Suprapubic skin (tissue), 4 donors: ENCODE measurements around the gene F7. TPM values are rescaled to one million over a fixed set of nuclear protein-coding genes. Genes with fewer than 3 reads are reported as not detected.

Experiments used
- DNase-seq, 2 donors: peaks; one replicate each; pipeline ENCODE4 v3.0.0-alpha.2; 2019; ENCODE audit warnings: low spot score in 2 of 2
- H3K27ac ChIP-seq: fragments of 200-600 bp; sonication (generic); one replicate; pipeline ENCODE4 v1.5.1; 2019
- H3K27me3 ChIP-seq: fragments of 200-600 bp; sonication (generic); one replicate; pipeline ENCODE4 v1.5.1; 2019
- H3K36me3 ChIP-seq: fragments of 200-600 bp; sonication (generic); one replicate; pipeline ENCODE4 v1.5.1; 2019
- H3K4me1 ChIP-seq: fragments of 200-600 bp; sonication (generic); one replicate; pipeline ENCODE4 v1.5.1; 2019
- H3K4me3 ChIP-seq: fragments of 200-600 bp; sonication (generic); one replicate; pipeline ENCODE4 v1.5.1; 2019; ENCODE audit warnings: mild to moderate bottlenecking
- H3K9me3 ChIP-seq: fragments of 200-600 bp; sonication (generic); one replicate; pipeline ENCODE4 v1.5.1; 2019
- CTCF ChIP-seq, 2 donors: fragments of 200-600 bp in 1 of 2; fragments of 450-650 bp in 1 of 2; sonication (generic) in 1 of 2; IDR thresholded peaks; one replicate each; pipeline ENCODE4 v1.5.1; 2016 to 2019; ENCODE audit warnings: antibody characterized with exemption in 2 of 2, mild to moderate bottlenecking in 1 of 2, moderate library complexity in 1 of 2
- EP300 ChIP-seq: sonication (generic); formaldehyde crosslinking; IDR thresholded peaks from one replicate; pipeline ENCODE4 v1.6.1; 2017; ENCODE audit warnings: antibody characterized with exemption
- POLR2A ChIP-seq, 2 donors: fragments of 450-650 bp; IDR thresholded peaks; one replicate each; pipeline ENCODE4 v1.6.1; 2017; ENCODE audit warnings: antibody characterized with exemption in 2 of 2, mild to moderate bottlenecking in 2 of 2, moderate library complexity in 2 of 2
- POLR2AphosphoS5 ChIP-seq, 3 donors: sonication (generic); formaldehyde crosslinking; IDR thresholded peaks; one replicate each; pipeline ENCODE4 v1.6.1; 2017; ENCODE audit warnings: antibody characterized with exemption in 3 of 3
- WGBS: methylation state at CpG from one replicate; pipeline ENCODE4 v1.1.5; 2018; 5-methylcytosine and 5-hydroxymethylcytosine counted together
- total RNA-seq, 4 donors: library from RNA; depleted of rRNA; stranded (reverse); fragments of >200 nt; gene quantifications; one replicate each; pipeline ENCODE4 v1.1.0, GENCODE V29; 2016

Gene F7
- total RNA-seq, 4 donors from 2014 or later = not detected

DNA sequence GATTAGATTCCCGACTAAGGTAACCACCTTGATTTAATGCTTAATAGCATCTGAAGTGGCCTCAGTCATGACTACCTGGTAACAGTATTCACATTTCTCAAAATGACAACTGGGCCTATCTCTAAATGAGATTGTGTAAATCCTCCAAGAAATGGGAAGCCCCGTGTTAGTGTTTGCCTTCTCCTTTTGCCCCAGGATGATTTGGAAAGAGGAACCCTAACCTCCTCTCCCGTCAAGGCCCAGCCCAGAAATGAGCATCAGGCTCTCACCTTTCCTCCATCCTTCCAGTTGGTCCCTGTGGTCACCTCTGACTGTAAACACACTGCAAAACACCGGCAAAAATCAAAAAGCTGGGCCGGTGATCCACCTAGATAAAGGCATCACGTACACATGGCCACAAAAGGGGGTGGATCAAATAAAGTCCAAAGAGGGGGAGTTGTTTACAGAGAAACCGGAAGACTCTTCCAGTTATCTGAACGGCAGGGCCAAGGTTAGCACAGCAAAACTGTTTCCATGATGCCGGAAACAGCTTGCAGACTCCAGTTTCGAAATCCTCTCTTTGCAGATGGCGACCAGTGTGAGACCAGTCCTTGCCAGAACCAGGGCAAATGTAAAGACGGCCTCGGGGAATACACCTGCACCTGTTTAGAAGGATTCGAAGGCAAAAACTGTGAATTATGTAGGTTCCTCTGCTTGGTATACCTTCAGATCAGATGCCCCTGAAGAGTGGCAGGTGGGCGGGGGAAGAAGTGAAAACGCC, 33.4 kb downstream of the F7 start:
- Histone ChIP-seq H3K36me3 (no peaks in the 10 kb centered on the region), H3K27me3 (no peaks in the 10 kb centered on the region), H3K27ac (no peak overlapping the region), H3K4me3 (no peak overlapping the region), H3K9me3 (no peaks in the 10 kb centered on the region), H3K4me1 (no peaks in the 10 kb centered on the region)
- no peak for TF ChIP-seq EP300
- TF ChIP-seq POLR2AphosphoS5 (IDR thresholded peaks at IDR 0.05) = no peak
- no peak for TF ChIP-seq CTCF (IDR thresholded peaks at IDR 0.05)
- no peak for TF ChIP-seq POLR2A (IDR thresholded peaks at IDR 0.05)
- no peak for DNase-seq
- WGBS = 77% methylated on average over 16 of the region's 16 CpGs

DNA sequence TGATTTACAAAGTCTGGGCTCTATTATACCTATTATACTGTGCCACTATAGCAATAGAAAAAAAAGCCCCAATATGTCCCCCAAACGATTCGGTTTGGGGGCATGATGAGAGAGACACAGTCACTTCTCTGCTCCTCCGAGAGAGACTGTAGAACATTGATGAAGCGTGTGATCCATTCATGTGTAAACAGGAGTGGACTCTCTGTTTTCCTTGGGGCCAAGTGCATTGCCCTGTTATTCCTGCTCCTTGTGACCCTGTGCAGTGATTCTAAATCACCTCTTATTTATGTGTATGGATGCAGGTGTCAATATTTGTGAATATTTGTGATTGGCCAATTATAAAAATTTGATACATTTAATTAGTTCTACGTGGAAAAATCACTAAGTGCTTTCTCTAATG, 34.0 kb downstream of the F7 start:
- Histone ChIP-seq H3K27me3 (no peaks in the 10 kb centered on the region), H3K36me3 (no peaks in the 10 kb centered on the region), H3K4me3 (no peak overlapping the region), H3K9me3 (no peaks in the 10 kb centered on the region), H3K27ac (no peak overlapping the region), H3K4me1 (no peaks in the 10 kb centered on the region)
- TF ChIP-seq POLR2AphosphoS5 (IDR thresholded peaks at IDR 0.05) (no peak), POLR2A (IDR thresholded peaks at IDR 0.05) (no peak), EP300 (no peak), CTCF (IDR thresholded peaks at IDR 0.05) (no peak)
- DNase-seq = no peak
- WGBS = 84% methylated on average over 5 of the region's 5 CpGs

GRCh38 chr13:113140677-113141600, 35.3 kb downstream of the F7 start:
- WGBS = 92% methylated on average over 11 of the region's 26 CpGs

GRCh38 chr13:113141601-113141970, 36.0 kb downstream of the F7 start:
- WGBS = 84% methylated on average over 14 of the region's 18 CpGs
- Histone ChIP-seq H3K27ac (no peak overlapping the region), H3K4me1 (no peaks in the 10 kb centered on the region), H3K4me3 (no peak overlapping the region), H3K36me3 (no peaks in the 10 kb centered on the region), H3K27me3 (no peaks in the 10 kb centered on the region), H3K9me3 (no peaks in the 10 kb centered on the region)
- TF ChIP-seq POLR2A (IDR thresholded peaks at IDR 0.05) (no peak), POLR2AphosphoS5 (IDR thresholded peaks at IDR 0.05) (no peak), EP300 (no peak), CTCF (IDR thresholded peaks at IDR 0.05) (no peak)
- DNase-seq = no peak

More at GRCh38 chr13:113140677-113141600, 35.3 kb downstream of the F7 start:
- no peaks in the 10 kb centered on the region for H3K4me1 ChIP-seq
- DNase-seq = no peak
- no peak overlapping the region for H3K27ac ChIP-seq
- TF ChIP-seq EP300 (no peak), CTCF (IDR thresholded peaks at IDR 0.05) (no peak), POLR2AphosphoS5 (IDR thresholded peaks at IDR 0.05) (no peak), POLR2A (IDR thresholded peaks at IDR 0.05) (no peak)
- no peaks in the 10 kb centered on the region for H3K27me3 ChIP-seq
- no peak overlapping the region for H3K4me3 ChIP-seq
- no peaks in the 10 kb centered on the region for H3K36me3 ChIP-seq
- no peaks in the 10 kb centered on the region for H3K9me3 ChIP-seq

GRCh38 chr13:113142876-113143275, 37.3 kb downstream of the F7 start:
- Histone ChIP-seq H3K4me1 (no peaks in the 10 kb centered on the region), H3K27ac (no peak overlapping the region), H3K27me3 (no peaks in the 10 kb centered on the region), H3K36me3 (no peaks in the 10 kb centered on the region), H3K4me3 (no peak overlapping the region), H3K9me3 (no peaks in the 10 kb centered on the region)
- TF ChIP-seq POLR2A (IDR thresholded peaks at IDR 0.05) = no peak
- no peak for TF ChIP-seq POLR2AphosphoS5 (IDR thresholded peaks at IDR 0.05)
- no peak for TF ChIP-seq CTCF (IDR thresholded peaks at IDR 0.05)
- no peak for TF ChIP-seq EP300
- no peak for DNase-seq
- WGBS = 73% methylated on average over 6 of the region's 7 CpGs
